OCI-LY7 (cell line): ENCODE measurements around the gene SIK3. TPM values are rescaled to one million over a fixed set of nuclear protein-coding genes. Genes with fewer than 3 reads are reported as not detected.

ENCODE experiments used
- BruUV-seq: library from RNA; stranded (reverse); fragments of 400-500 nt; replicated peaks from 2 replicates; lab custom pipeline; 2021; lab: Mats Ljungman, UMichigan
- CTCF ChIA-PET: fragments of 300-600 bp; sonication (Branson Sonifier 250); formaldehyde crosslinking; loops from one replicate; lab custom pipeline; 2022; ENCODE audit warnings: antibody characterized with exemption; ENCODE audit not compliant: unreplicated experiment; lab: Charles Lee
- POLR2A ChIA-PET: fragments of 300-600 bp; sonication (Branson Sonifier 250); formaldehyde crosslinking; loops from one replicate; lab custom pipeline; 2022; ENCODE audit warnings: antibody characterized with exemption; lab: Charles Lee
- DNase-seq: peaks from one replicate; pipeline ENCODE4 v3.0.0-alpha.2; 2015; ENCODE audit warnings: low spot score
- H2AFZ ChIP-seq: fragments of 200-600 bp; sonication (generic), shearing (Covaris generic); 2 replicates; pipeline ENCODE4 v1.6.1; 2014; ENCODE audit warnings: mild to moderate bottlenecking, antibody characterized with exemption, low read length, moderate library complexity
- H3K27ac ChIP-seq: fragments of 200-600 bp; sonication (generic); 2 replicates; pipeline ENCODE4 v1.5.1; 2014; ENCODE audit warnings: mixed run types, low read depth, mild to moderate bottlenecking, moderate library complexity, low read length, inconsistent platforms; ENCODE audit not compliant: poor library complexity, severe bottlenecking
- H3K36me3 ChIP-seq: fragments of 200-600 bp; sonication (generic); 2 replicates; pipeline ENCODE4 v1.6.1; 2014; ENCODE audit warnings: mild to moderate bottlenecking, antibody characterized with exemption, low read length, moderate library complexity, mixed read lengths; ENCODE audit not compliant: insufficient read depth
- H3K4me1 ChIP-seq: fragments of 200-600 bp; sonication (generic); 2 replicates; pipeline ENCODE4 v1.5.1; 2014; ENCODE audit warnings: mild to moderate bottlenecking, low read length; ENCODE audit not compliant: insufficient read depth, poor library complexity, severe bottlenecking
- H3K4me2 ChIP-seq: fragments of 200-600 bp; sonication (generic); 2 replicates; pipeline ENCODE4 v1.6.1; 2014; ENCODE audit warnings: mild to moderate bottlenecking, low read length
- H3K4me3 ChIP-seq: fragments of 200-600 bp; sonication (generic); 2 replicates; pipeline ENCODE4 v1.5.1; 2014; ENCODE audit warnings: mild to moderate bottlenecking, low read depth, low read length; ENCODE audit not compliant: poor library complexity, severe bottlenecking
- H3K79me2 ChIP-seq: fragments of 200-600 bp; sonication (generic); 2 replicates; pipeline ENCODE4 v1.6.1; 2016; ENCODE audit warnings: low read depth, mild to moderate bottlenecking, low read length, moderate library complexity, mixed read lengths; ENCODE audit not compliant: insufficient read depth
- H3K9me2 ChIP-seq: fragments of 200-600 bp; sonication (generic); 2 replicates; pipeline ENCODE4 v1.6.1; 2016; ENCODE audit warnings: mild to moderate bottlenecking, low read length, mixed read lengths; ENCODE audit not compliant: insufficient read depth
- H3K9me3 ChIP-seq: fragments of 200-600 bp; sonication (generic); 2 replicates; pipeline ENCODE4 v1.6.1; 2014; ENCODE audit warnings: mild to moderate bottlenecking, mixed run types, low read length, mixed read lengths
- H4K20me1 ChIP-seq: fragments of 200-600 bp; sonication (generic); 2 replicates; pipeline ENCODE4 v1.6.1; 2014; ENCODE audit warnings: mild to moderate bottlenecking, antibody characterized with exemption, low read length, moderate library complexity, mixed read lengths; ENCODE audit not compliant: insufficient read depth
- CTCF ChIP-seq: fragments of 200-600 bp; sonication (generic); conservative IDR thresholded peaks from 2 replicates; pipeline ENCODE4 v1.5.1; 2014; ENCODE audit warnings: mild to moderate bottlenecking, antibody characterized with exemption, low read length, moderate library complexity, mixed read lengths
- EZH2phosphoT487 ChIP-seq: fragments of 200-600 bp; sonication (generic); IDR thresholded peaks from 2 replicates; pipeline ENCODE4 v1.6.1; 2018; ENCODE audit warnings: low read depth, borderline replicate concordance, mild to moderate bottlenecking, mixed run types, antibody characterized with exemption, low read length, moderate library complexity, mixed read lengths
- intact Hi-C: fragments of 100-400 bp; cut with micrococcal nuclease; formaldehyde crosslinking; loops from one replicate; pipeline ENCODE4 v1.10.0; 2022; ENCODE audit not compliant: unreplicated experiment
- total RNA-seq, 2 experiments: library from RNA; depleted of rRNA in 1 of 2; stranded (reverse); fragments of >200 nt in 1 of 2; shearing (Covaris generic) in 1 of 2; gene quantifications; 2 replicates each; pipeline ENCODE4 v1.2.3, GENCODE V29; 2014 to 2022

The SIK3 gene
- total RNA-seq, 2 experiments from 2014 or later = 29.3 to 72.9 TPM

- Histone ChIP-seq H4K20me1 (no peaks in the 10 kb centered on the region), H2AFZ (peak overlapping the region; percentile 32; the same call in 1 of the 2 replicates), H3K9me2 (no peaks in the 10 kb centered on the region), H3K4me1 (peaks cover 58% of the 10 kb centered on the region), H3K9me3 (no peaks in the 10 kb centered on the region; the same call in 1 of the 2 replicates), H3K27ac (peak overlapping the region; percentile 97), H3K36me3 (peaks cover 27% of the 10 kb centered on the region), H3K4me2 (peak overlapping the region; percentile 92), H3K4me3 (peak overlapping the region; percentile 60), H3K79me2 (peaks cover 43% of the 10 kb centered on the region; the same call in 1 of the 2 replicates)
- TF ChIP-seq CTCF = no peak; the same call in 1 of the 2 replicates
- no peak for TF ChIP-seq EZH2phosphoT487
- no TSS peak for BruUV-seq
- peak; percentile 25 for DNase-seq
- ChIA-PET POLR2A (interaction anchor here (0.6 to 4.5 kb wide), 7 partner anchors 13 to 166 kb away, joined by 3 to 90 read pairs (median 14); partner anchors contain the start of gene SIK3), CTCF (no interaction called here)
- intact Hi-C loops = no loop called here
Measured at GRCh38 chr11:116932181-116932580, 166.0 kb downstream of the SIK3 start.

- Histone ChIP-seq H4K20me1 (no peaks in the 10 kb centered on the region), H3K4me2 (peak overlapping the region; percentile 92), H3K9me2 (no peaks in the 10 kb centered on the region), H2AFZ (peak overlapping the region; percentile 32; the same call in 1 of the 2 replicates), H3K27ac (peak overlapping the region; percentile 97), H3K4me1 (peaks cover 66% of the 10 kb centered on the region), H3K9me3 (no peaks in the 10 kb centered on the region; the same call in 1 of the 2 replicates), H3K4me3 (peak overlapping the region; percentile 60), H3K36me3 (peaks cover 26% of the 10 kb centered on the region), H3K79me2 (peaks cover 46% of the 10 kb centered on the region; the same call in 1 of the 2 replicates)
- ChIA-PET CTCF (interaction anchor here (0.5 to 0.6 kb wide), 2 partner anchors 107 to 283 kb away, joined by 3 to 5 read pairs; no protein-coding TSS in a partner anchor), POLR2A (interaction anchor here (0.6 to 4.5 kb wide), 10 partner anchors 9 to 214 kb away, joined by 3 to 90 read pairs (median 15); partner anchors contain the start of gene SIK3)
- peak; percentile 55 for DNase-seq
- BruUV-seq = no TSS peak
- intact Hi-C loops = no loop called here
- no peak for TF ChIP-seq CTCF
- no peak for TF ChIP-seq EZH2phosphoT487
Measured at GRCh38 chr11:116931206-116931953, 166.8 kb downstream of the SIK3 start.
